Prostate gland (tissue), 2 donors: ENCODE results near the gene ADAMTS17.

Experiments
- POLR2A ChIP-seq: fragments of 450-650 bp; IDR thresholded peaks from one replicate; pipeline ENCODE4 v1.6.1; 2016; ENCODE audit warnings: antibody characterized with exemption, mild to moderate bottlenecking
- POLR2AphosphoS5 ChIP-seq: sonication (generic); formaldehyde crosslinking; IDR thresholded peaks from one replicate; pipeline ENCODE4 v1.6.1; 2017; ENCODE audit warnings: antibody characterized with exemption
- TF ChIP-seq, protein P1 (sequence below), 4 experiments: fragments of 200-600 bp in 2 of 4; fragments of 450-650 bp in 2 of 4; sonication (generic) in 2 of 4; IDR thresholded peaks; 1 replicate in 3 of 4; 2 replicates in 1 of 4; pipeline ENCODE4 v1.5.1; 2016 to 2019; ENCODE audit warnings: antibody characterized with exemption in 4 of 4, mild to moderate bottlenecking in 2 of 4, moderate library complexity in 2 of 4

GRCh38 chr15:100029868-100030479 lies 311.8 kb downstream of the ADAMTS17 start:
- TF ChIP-seq POLR2A (no peak), POLR2AphosphoS5 (no peak)
- TF ChIP-seq, protein P1, sequence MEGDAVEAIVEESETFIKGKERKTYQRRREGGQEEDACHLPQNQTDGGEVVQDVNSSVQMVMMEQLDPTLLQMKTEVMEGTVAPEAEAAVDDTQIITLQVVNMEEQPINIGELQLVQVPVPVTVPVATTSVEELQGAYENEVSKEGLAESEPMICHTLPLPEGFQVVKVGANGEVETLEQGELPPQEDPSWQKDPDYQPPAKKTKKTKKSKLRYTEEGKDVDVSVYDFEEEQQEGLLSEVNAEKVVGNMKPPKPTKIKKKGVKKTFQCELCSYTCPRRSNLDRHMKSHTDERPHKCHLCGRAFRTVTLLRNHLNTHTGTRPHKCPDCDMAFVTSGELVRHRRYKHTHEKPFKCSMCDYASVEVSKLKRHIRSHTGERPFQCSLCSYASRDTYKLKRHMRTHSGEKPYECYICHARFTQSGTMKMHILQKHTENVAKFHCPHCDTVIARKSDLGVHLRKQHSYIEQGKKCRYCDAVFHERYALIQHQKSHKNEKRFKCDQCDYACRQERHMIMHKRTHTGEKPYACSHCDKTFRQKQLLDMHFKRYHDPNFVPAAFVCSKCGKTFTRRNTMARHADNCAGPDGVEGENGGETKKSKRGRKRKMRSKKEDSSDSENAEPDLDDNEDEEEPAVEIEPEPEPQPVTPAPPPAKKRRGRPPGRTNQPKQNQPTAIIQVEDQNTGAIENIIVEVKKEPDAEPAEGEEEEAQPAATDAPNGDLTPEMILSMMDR (IDR thresholded peaks at IDR 0.05): no peak
